Left renal pelvis (tissue), 4 donors: ENCODE measurements around the gene POLR1C. TPM values are rescaled to one million over a fixed set of nuclear protein-coding genes. Genes with fewer than 3 reads are reported as not detected.
A peak's percentile ranks its signal among the peaks of the same experiment; 100 is the strongest.
"Not testable (repeated sequence)": the region's sequence is repeated elsewhere in the genome, so short reads cannot be mapped to it uniquely, and the experiment has no call there.

ENCODE experiments used
- DNase-seq, 4 donors: peaks; one replicate each; pipeline ENCODE4 v3.0.0-alpha.2; 2013; ENCODE audit warnings: low read depth in 4 of 4, low spot score in 3 of 4
- polyA plus RNA-seq, 4 donors: library from polyadenylated mRNA; unstranded; fragments of 120-200 nt; gene quantifications; one replicate each; pipeline ENCODE4 v1.2.1, GENCODE V29; 2013; ENCODE audit not compliant: insufficient read length in 4 of 4

The POLR1C gene
- polyA plus RNA-seq, 4 donors, result 24.6 to 43.6 (median 40.6) TPM

DNA sequence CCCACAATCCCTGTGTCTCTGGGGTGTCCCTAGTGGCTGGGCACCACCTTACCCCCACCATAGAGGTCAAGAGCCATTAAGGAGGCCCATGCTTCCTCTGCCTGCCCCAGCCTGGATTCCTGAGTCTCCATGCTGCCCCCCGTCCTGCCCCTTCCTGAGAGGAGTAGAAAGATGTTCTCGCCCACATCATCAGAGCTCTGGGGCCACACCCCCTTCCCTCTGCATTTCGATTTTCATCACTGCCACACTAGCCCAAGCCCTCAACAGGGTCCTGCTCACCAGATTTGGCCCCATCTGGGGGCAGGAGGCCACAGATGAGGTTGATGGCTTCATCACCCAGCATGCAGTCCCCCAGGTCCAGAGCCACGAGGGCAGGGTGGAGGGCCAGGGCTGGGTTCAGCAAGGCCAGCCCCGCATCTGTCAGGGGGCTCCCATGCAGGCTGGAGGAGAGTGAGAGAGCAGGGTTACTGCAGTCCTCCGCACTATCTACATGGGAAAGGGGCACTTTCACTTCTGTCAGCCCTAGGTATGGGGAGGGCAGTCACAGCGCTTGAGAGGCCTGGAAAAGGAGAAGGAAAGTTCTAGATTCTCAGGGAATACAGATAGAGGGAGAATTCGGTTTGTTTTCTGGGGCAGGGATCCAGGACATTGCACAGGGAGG, 8.3 kb upstream of the POLR1C start:
- DNase-seq, result no peak

DNA sequence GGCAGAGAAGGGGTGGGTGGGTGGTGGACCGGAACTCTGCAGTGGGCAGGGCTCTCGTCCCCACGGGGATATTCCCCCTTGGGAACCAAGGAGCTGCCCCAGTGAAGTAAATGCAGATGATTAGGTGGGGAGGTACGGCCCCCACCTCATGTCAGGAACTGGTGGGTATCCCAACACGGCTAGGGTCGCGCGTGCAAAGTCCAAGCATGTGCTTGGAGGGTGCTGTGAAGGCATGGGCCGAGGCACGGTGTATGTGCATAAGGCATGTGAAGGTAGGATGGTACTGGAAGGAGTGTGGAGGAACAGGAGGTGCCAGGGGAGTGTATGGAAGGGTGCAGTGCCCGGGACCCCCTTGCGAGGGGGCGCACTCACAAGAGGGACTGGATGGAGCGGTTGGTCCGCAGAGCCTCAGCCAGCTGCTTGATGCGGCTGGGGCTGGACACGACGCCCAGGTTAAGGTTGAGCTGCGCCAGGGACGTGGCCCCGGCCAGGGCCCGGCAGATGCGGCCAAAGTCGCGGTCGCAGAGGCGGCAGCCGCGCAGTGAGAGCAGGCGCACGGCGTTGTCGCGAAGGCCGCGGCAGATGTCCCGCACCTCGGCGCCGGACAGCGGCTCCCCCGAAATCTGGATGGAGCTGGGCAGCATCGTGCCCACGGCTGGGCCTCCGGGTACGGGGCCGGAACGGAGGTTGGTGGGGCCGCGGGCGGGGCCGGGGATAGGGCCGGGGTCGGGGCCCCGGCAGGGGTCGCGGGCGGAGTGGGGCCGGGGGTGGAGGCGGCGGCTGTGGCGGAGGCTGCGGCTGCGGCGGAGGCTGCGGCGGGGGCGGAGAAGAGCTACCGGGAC, 7.5 kb upstream of the POLR1C start:
- no peak for DNase-seq

DNA sequence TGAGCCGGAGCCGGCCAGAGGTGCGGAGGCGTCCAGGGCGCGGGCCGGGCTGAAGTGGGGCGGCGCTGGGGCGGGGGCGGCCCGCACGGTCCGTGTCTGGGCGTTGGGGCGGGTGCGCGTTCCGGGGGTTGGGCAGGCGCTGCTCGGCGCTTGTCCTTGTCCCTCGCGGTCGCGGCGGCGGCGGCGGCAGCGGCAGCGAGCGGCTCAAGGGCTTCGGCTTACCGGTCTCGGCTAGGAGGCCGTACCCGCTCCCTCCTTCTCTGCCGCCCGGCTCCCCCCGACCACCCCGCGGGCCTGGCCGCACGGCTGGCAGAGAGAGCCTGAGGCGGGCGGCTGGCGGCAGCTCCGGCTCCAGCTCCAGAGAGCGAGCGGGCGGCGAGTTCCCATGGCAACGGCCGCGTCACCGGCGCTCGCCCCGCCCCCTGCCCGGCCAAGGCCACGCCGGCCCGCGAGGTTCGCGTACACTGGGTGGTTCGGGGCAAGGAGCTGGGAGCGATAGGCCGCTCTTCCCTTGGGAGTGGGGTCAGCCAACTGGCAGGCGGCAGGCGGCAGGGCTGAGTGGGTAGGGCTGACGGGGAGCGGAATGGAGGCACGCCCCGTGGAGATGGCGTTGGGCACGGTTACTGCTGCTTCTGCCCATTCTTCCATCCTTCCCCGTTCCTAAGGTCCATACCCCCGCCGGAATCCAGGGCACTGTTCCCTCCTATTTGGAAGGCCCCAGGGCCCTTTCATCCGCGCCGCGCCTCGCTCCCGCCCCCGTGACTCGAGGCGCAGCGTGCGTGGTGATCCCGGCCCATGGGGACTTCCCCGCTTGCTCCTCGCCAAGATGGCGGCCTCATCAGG, 6.7 kb upstream of the POLR1C start, which contains the start of gene LRRC73:
TSS of gene LRRC73 (minus strand) at position 363 of the 843 bp plus-strand sequence. CDS start 561 bp downstream, outside the sequence.
- DNase-seq, result peak in 3 of 4 donors; percentile 45 to 62 (median 61)

DNA sequence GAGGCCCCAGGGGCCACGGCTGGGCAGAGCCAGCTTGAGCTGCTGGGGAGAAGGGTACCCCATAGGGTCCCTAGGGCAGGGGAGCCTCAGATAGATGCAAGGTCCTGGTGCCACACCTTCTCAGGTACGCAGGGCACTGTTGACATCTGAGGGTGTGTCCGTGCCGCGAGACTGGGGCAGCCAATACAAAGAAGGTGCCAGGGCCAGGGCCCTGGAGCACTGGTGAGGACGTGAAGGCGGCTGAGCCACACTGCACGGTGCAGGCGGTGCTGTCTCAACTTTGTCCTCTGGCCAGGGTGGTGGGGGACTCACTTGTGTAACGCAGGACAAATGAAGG, 6.1 kb upstream of the POLR1C start:
- DNase-seq, result no peak

DNA sequence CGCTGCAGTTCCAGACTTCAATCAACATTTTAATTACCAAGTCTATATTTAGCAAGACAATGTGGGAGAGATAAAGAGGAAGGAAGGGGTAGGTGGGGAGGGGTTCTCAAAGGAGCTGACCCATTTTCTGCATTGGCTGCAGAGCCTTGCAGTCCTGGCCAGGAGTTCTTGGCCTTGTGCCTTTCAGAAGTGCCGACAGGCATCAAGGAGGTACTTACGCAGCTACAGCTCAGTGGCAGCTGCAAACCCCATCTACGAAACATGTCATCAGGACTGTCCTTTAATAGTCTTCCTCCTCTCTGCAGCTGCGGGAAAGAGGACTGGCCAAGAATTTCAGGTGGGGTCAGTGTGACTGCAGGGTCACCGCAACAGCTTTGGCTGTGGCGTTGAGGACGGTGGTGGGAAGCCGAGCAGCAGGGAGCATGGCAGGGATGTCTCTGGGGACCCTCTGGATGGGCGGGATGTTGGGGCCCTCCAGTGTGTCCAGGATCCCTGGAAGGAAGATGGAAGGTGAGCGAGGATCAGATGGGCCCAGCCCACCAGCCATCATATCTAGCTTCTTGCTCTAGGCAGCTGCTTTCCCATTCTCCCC, 5.0 kb upstream of the POLR1C start:
- no peak for DNase-seq

DNA sequence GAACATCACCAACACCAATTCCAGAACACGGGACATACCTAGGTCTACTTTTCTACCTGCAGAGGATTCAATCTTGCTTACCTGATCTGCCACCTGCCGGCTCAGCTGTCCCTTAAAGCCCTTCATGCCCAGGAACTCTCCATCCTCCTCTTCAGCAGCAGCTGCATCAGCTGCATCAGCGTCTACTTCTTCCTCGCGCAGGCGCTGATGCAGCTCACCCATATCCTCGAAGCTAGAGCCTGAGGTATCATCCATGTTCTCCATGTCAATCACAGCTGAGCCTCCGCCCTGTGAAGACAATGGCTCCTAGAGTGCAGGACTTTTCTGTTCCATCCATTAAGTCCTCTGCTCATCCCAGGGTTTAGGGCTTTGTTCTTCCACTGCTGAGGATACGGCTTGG, 1.1 kb upstream of the POLR1C start:
- no peak for DNase-seq

DNA sequence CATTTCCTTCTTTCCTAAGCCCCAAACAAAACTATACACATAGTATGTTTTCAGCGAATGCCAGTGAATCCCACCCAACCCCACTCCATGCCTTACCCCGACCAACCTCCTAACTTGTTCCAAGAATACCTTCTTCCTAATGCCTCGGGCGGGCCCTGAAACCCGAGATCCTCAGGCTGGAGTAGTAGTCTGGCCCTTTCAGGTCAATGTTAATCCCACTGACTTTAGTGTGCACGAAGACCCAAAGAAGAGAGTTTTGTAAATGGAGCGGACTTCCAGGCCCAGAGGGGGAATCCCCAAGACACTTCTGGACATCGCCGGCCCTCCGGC, 557 bp upstream of the POLR1C start:
- no peak for DNase-seq

DNA sequence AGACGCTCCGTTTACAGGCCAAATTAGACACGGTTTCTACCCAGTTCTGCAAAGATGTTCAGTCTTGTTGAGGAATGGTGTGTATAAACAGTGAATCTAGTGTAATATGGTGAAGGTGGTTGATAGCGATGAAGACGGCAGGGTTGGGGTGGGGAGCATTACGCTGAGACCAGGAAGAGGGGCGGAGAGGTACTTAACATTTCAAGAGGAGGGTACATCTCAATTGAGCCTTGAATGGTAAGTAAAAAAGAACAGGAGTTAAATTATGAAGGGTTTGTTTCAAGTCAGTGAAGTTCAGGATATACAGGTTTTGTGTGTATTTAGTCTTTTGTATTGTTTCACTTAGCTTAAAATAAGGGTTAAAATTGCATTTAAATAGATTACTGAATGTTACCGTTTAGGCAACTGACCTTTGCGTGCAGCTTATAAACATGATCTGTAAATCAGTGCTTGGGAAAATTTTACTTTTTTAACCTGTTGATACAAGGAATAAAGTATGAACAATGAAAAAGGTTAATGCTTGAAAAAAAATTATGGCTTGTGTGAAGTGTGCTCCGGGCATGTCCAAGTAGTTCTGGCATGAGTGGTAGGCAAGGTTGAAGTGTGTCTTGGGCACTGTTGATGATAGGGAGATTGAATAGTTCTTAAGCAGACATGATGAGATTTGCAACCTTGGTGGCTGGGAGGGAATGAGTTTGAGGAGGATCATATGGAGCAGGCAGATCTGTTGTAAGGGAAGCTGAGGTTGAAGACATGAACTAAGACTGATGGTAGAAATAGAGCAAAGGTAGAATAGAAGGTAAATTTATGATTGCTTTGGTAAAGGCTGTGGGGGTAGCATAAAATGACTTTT, 842 bp downstream of the POLR1C start:
- no peak for DNase-seq

DNA sequence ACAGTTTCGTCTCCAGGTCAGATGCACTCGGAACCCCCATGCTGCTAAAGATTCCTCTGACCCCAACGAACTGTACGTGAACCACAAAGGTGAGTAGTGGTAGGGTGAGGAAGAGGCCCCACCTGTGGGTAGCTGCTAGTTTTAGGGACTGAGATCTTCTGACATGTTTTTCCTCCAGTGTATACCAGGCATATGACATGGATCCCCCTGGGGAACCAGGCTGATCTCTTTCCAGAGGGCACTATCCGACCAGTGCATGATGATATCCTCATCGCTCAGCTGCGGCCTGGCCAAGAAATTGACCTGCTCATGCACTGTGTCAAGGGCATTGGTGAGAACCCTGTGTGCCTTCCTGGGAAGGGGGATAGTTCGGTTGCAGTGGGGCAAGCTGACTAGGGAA, 3.2 kb downstream of the POLR1C start:
- DNase-seq, result no peak

DNA sequence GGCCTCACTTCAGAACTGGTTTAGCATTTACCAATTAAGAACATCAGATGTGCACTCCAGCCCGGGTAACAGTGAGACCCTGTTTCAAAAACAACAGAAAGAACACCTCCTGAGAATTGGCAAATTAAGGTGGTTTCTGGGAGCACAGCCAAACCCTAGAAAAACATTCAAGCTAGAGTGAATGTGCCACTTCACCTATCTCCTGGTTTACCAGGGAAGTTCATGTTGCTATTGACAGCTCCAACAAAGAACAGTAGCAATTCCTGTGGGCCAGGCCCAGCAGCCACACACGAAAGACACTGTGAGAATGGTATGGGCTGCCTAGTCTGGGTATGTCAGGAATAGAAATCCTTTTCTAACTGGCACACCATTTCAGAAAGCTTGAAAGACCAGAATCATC, 4.9 kb downstream of the POLR1C start:
- DNase-seq, result no peak

DNA sequence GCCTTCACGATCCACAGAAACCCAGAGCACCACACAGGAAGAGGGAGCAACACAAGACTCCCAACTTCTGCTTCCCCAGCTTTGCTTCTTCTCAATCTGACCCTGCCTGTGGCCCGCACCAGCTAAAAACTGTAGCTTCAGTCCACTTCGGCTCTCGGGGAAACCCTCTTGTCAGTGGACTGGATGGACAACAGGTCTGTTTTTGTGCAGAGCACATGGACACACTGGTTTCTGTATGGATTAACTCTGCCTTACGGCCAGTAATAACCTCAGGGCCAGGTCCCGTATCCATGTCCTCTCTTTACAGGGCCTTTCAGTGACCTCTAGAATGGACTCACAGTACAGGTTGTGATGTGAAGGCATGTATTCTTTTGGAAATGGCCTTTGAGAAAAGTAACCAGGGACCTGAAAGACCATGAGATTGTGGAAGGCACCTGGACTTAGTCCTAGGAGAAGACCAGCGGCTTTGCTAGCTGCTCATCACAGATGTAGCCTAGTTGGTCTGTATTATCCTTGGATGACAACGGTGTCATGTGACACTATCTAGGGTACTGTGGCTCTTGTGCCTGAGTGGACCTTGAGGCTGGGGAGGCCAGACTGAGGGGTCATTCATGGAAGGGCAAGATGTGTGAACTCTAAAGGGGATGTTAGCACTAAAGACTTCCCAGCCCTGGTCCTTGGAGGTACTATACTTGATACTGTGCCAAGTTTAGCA, 5.8 kb downstream of the POLR1C start:
- no peak for DNase-seq

DNA sequence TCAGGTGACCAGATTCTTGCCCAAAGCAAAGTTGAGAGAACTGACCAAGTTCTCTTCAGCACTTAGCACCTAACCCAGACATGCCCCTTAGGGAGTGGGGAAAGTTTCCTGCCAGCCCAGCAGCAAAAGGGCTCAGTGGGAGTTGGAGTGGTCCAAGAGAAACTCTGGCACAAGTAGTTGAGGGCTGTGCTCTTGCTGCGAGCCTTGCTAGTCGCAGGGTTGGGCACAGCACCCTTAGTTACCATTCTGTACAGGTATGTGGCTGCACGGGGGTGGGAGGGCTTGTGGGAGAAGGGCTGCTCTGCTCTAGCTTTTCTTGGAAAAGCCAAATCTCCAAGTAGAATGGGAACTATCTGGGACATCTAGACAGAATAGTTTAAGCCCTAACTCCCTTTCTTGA, 6.4 kb downstream of the POLR1C start:
- no peak for DNase-seq

DNA sequence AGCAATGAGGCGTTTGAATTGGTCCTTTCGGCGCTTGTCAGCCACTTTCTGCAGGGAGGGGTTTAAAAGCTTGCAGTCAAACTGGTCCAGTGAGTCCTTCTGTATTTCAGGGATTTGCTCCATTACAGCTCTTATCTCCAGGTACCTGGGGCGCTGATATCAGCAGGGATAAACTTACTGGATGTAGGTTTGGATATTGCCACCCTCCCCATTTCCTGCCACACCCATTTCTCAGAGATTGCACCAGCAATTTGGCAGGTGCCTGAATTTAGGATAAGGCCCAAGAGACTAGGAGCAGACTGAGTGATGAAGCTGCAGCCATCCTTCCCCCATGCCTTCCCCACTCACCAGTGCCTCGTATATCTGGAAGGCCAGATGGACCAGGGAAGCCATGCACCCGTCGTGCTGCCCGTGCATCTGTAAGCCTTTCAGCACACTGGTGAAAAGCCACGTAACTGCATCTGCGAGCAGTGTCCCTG, 7.6 kb downstream of the POLR1C start:
- no peak for DNase-seq

DNA sequence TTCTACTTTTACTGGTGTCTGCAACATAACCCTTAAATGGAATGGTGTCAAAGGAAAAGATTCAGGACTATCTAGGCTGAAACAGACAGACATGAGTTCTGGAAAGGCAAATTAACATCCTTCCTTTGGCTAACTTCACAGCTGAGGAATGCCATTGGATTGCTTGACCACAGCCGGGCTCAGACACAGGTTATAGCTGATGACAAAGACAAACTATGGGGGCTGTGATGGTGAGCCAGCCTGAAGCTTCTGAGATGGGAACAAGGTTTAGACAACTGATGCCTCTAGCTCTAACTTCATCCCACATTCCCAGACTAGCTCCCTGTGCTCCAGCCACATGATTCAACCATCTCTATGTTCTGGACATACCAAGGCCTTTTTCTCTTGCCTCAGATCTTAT, 15.3 kb downstream of the POLR1C start:
- DNase-seq, result no peak

DNA sequence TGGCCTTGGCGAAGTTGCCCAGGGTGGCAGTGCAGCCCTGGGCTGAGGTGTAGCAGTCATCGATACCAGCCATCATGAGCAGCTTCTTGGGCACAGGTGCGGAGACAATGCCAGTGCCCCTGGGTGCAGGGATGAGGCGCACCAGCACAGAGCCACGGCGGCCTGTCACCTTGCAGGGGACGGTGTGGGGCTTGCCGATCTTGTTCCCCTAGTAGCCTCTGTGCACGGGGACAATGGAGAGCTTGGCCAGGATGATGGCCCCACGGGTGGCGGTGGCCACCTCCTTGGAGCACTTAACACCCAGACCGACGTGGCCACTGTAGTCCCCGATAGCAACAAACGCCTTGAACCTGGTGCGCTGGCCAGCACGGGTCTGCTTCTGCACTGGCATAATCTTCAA, 22.1 kb downstream of the POLR1C start:
- not testable (repeated sequence) for DNase-seq

DNA sequence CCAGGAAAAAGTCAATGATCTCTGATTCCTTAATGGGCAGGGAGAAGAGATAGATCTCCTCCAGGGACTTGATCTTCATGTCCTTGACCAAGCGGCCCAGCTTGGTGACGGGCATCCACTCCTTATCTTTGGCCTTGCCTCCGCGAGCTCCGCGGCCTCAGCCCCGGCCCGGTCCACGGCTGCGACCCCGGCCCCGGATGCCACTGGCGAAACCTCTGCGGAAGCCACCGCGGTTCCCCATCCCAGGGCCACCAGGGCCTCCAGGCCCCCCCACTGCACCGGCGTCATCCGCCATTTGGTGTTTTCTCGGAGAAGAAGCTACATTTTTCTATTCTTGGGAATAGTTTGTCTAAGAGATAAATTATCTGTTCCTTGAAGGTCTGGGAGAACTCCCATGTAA, 22.5 kb downstream of the POLR1C start:
- DNase-seq, result not testable (repeated sequence)

DNA sequence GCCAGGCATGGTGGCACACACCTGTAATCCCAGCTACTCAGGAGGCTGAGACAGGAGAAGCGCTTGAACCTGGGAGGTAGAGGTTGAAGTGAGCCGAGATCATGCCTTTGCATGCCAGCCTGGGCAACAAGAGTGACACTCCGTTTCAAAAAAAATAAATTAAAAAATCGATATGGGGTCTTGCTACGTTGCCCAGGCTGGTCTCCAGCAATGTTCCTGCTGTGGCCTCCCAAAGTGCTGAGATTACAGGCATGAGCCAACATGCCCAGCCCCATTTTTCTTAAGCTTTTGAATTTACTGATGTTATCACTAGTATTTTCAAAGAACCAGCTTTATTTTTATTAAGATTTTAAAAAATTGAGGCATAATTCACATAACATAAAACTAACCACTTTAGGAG, 23.6 kb downstream of the POLR1C start:
- DNase-seq, result no peak

DNA sequence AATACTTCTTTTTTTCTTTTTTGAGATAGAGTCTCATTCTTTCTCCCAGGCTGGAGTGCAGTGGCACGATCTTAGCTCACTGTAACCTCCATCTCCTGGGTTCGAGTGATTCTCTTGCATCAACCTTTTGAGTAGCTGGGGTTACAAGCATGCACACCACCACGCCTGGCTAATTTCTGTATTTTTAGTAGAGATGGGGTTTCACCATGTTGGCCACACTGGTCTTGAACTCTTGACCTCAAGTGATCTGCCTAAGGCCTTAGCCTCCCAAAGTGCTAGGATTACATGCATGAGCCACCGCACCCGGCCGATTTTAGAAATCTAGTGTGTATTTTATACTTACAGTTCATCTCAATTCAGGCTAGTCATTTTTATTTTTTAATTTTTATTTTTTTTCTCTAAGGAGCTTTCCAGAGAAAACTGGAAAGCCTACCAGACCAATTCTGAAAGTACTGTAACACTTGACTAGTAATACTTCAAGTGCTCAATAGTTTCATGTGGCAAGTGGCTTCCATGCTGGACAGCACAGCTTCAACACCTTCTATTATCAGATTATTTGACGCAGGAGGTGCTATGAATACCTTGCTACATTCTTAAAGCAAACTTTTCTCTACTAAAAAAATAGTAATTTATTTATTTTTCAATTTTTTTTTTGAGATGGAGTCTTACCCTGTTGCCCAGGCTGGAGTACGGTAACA, 25.0 kb downstream of the POLR1C start:
- DNase-seq, result no peak

DNA sequence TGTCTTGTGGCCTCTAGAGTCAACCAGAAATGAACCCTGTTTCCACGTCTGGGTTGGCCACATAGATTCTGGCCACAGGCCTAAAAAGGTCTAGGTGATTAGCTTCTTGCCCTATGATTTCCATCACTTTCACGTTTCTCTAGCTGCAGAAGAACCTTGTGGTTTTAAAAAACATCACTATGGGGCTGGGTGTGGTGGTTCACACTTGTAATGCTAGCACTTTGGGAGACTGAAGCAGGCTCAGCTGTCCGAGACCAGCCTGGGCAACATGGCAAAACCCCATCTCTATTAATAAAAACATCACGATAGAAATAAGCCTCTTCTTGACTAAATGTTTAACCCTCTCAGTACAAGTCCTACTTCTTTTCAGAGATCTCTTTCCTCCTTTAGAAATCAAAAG, 27.6 kb downstream of the POLR1C start:
- DNase-seq, result no peak
